ENCODE results near the gene METTL16.

METTL16 gene

DNA sequence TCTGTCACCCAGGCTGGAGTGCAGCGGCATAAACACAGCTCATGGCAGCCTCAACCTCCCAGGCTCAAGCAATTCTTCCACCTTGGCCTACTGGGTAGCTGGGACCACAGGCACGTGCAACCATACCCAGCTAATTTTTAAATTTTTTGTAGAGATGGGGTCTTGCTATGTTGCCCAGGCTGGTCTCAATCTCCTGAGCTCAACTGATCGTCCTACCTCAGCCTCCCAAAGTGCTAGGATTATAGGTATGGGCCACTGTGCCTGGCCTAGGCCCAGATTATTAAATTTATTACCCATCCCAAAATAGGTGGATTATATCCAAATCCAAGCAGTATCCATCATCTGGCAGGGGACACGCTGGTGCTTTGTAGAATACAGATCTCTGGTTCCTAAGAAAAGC is 53.8 kb downstream of the METTL16 start:
- Histone ChIP-seq H3K9me3 (ENCODE audit: insufficient read depth, low read depth, low read length) (no peaks in the 10 kb centered on the region), H2AFZ (ENCODE audit: low read length) (no peak overlapping the region), H3K4me1 (ENCODE audit: insufficient read depth, low read length, poor library complexity, severe bottlenecking) (no peaks in the 10 kb centered on the region), H3K79me2 (ENCODE audit: insufficient read depth, low read length) (no peaks in the 10 kb centered on the region), H3K4me2 (ENCODE audit: low read depth, low read length, poor library complexity, severe bottlenecking) (no peak overlapping the region), H3K36me3 (ENCODE audit: insufficient read depth, low read length) (peaks cover 15% of the 10 kb centered on the region; the same call in 1 of the 2 replicates), H3K9me2 (replicated peaks; ENCODE audit: low read depth, low read length) (no peaks in the 10 kb centered on the region), H3K9ac (ENCODE audit: low read depth, low read length, poor library complexity, severe bottlenecking) (no peak overlapping the region), H3K4me3 (ENCODE audit: low read length, poor library complexity, severe bottlenecking) (no peak overlapping the region), H3F3A (ENCODE audit: low read depth) (no peaks in the 10 kb centered on the region), H3K27me3 (ENCODE audit: insufficient read depth, low read length, poor library complexity, severe bottlenecking) (no peaks in the 10 kb centered on the region), H4K20me1 (ENCODE audit: insufficient read depth, low read length, poor library complexity, severe bottlenecking) (no peaks in the 10 kb centered on the region)
- TF ChIP-seq, protein P1, sequence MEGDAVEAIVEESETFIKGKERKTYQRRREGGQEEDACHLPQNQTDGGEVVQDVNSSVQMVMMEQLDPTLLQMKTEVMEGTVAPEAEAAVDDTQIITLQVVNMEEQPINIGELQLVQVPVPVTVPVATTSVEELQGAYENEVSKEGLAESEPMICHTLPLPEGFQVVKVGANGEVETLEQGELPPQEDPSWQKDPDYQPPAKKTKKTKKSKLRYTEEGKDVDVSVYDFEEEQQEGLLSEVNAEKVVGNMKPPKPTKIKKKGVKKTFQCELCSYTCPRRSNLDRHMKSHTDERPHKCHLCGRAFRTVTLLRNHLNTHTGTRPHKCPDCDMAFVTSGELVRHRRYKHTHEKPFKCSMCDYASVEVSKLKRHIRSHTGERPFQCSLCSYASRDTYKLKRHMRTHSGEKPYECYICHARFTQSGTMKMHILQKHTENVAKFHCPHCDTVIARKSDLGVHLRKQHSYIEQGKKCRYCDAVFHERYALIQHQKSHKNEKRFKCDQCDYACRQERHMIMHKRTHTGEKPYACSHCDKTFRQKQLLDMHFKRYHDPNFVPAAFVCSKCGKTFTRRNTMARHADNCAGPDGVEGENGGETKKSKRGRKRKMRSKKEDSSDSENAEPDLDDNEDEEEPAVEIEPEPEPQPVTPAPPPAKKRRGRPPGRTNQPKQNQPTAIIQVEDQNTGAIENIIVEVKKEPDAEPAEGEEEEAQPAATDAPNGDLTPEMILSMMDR (conservative IDR thresholded peaks at IDR 0.05; ENCODE audit: low read length): no peak
- no peak for TF ChIP-seq EZH2phosphoT487 (IDR thresholded peaks at IDR 0.05; ENCODE audit: borderline replicate concordance)

DNA sequence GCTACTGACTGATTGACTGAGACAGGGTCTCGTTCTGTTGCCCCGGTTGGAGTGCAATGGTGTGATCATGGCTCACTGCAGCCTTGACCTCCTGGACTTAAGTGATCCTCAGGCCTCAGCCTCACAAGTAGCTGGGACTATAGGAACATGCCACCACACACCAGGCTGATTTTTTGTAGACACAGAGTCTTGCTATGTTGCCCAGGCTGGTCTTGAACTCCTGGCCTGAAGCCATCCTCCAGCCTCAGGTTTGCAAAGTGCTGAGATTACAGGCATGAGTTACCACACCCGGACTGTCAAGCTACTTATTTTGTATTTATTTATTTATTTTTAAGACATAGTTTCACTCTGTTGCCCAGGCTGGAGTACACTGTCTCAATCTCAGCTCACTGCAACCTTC is 55.2 kb downstream of the METTL16 start:
- Histone ChIP-seq H3K9ac (ENCODE audit: low read depth, low read length, poor library complexity, severe bottlenecking) (no peak overlapping the region), H4K20me1 (ENCODE audit: insufficient read depth, low read length, poor library complexity, severe bottlenecking) (no peaks in the 10 kb centered on the region), H3K4me3 (ENCODE audit: low read length, poor library complexity, severe bottlenecking) (no peak overlapping the region), H3K9me3 (ENCODE audit: insufficient read depth, low read depth, low read length) (no peaks in the 10 kb centered on the region), H3K9me2 (replicated peaks; ENCODE audit: low read depth, low read length) (no peaks in the 10 kb centered on the region), H3K4me1 (ENCODE audit: insufficient read depth, low read length, poor library complexity, severe bottlenecking) (no peaks in the 10 kb centered on the region), H3F3A (ENCODE audit: low read depth) (no peaks in the 10 kb centered on the region), H3K36me3 (ENCODE audit: insufficient read depth, low read length) (peaks cover 6% of the 10 kb centered on the region; the same call in 1 of the 2 replicates), H2AFZ (ENCODE audit: low read length) (no peak overlapping the region), H3K79me2 (ENCODE audit: insufficient read depth, low read length) (no peaks in the 10 kb centered on the region), H3K27me3 (ENCODE audit: insufficient read depth, low read length, poor library complexity, severe bottlenecking) (no peaks in the 10 kb centered on the region), H3K4me2 (ENCODE audit: low read depth, low read length, poor library complexity, severe bottlenecking) (no peak overlapping the region)
- TF ChIP-seq, protein P1 (conservative IDR thresholded peaks at IDR 0.05; ENCODE audit: low read length): no peak
- TF ChIP-seq EZH2phosphoT487 (IDR thresholded peaks at IDR 0.05; ENCODE audit: borderline replicate concordance): no peak

DNA sequence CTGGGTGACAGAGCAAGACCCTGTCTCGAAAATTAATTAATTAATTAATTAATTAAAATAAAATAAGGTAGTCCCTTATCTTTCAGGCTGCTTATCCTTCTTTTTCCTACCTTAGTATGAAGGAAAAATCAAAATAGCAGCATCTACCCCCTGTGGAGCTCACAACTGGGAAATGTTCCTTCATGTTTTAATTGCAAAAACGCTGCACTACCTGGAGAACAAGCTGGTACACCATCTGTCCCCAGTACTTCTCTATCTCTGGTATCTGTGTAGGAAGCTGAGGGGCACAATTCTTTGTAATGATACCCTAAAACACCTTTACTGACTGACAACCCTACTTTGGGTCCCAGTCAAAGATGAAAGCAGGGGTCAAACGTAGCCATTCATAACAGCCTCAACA is 55.7 kb downstream of the METTL16 start:
- H3K9ac ChIP-seq (ENCODE audit: low read depth, low read length, poor library complexity, severe bottlenecking): no peak overlapping the region
- H3K4me1 ChIP-seq (ENCODE audit: insufficient read depth, low read length, poor library complexity, severe bottlenecking): no peaks in the 10 kb centered on the region
- H3K9me2 ChIP-seq (replicated peaks; ENCODE audit: low read depth, low read length): no peaks in the 10 kb centered on the region
- no peak overlapping the region for H3K4me2 ChIP-seq (ENCODE audit: low read depth, low read length, poor library complexity, severe bottlenecking)
- H3K4me3 ChIP-seq (ENCODE audit: low read length, poor library complexity, severe bottlenecking): no peak overlapping the region
- peaks cover 6% of the 10 kb centered on the region; the same call in 1 of the 2 replicates for H3K36me3 ChIP-seq (ENCODE audit: insufficient read depth, low read length)
- H3K27me3 ChIP-seq (ENCODE audit: insufficient read depth, low read length, poor library complexity, severe bottlenecking): no peaks in the 10 kb centered on the region
- no peaks in the 10 kb centered on the region for H4K20me1 ChIP-seq (ENCODE audit: insufficient read depth, low read length, poor library complexity, severe bottlenecking)
- H3K79me2 ChIP-seq (ENCODE audit: insufficient read depth, low read length): no peaks in the 10 kb centered on the region
- no peaks in the 10 kb centered on the region for H3K9me3 ChIP-seq (ENCODE audit: insufficient read depth, low read depth, low read length)
- H3F3A ChIP-seq (ENCODE audit: low read depth): no peaks in the 10 kb centered on the region
- H2AFZ ChIP-seq (ENCODE audit: low read length): no peak overlapping the region
- TF ChIP-seq EZH2phosphoT487 (IDR thresholded peaks at IDR 0.05; ENCODE audit: borderline replicate concordance): no peak
- TF ChIP-seq, protein P1 (conservative IDR thresholded peaks at IDR 0.05; ENCODE audit: low read length): no peak
